HG03159 (cell line): ENCODE data around the gene GP9.
"Not testable (repeated sequence)": the region's sequence is repeated elsewhere in the genome, so short reads cannot be mapped to it uniquely, and the experiment has no call there.

Experiments
- ATAC-seq: cut with Tn5 transposase; IDR thresholded peaks from one replicate; pipeline ENCODE4 v1.9.1; 2021; ENCODE audit warnings: mild to moderate bottlenecking, moderate library complexity; ENCODE audit not compliant: unreplicated experiment

GP9 gene

DNA sequence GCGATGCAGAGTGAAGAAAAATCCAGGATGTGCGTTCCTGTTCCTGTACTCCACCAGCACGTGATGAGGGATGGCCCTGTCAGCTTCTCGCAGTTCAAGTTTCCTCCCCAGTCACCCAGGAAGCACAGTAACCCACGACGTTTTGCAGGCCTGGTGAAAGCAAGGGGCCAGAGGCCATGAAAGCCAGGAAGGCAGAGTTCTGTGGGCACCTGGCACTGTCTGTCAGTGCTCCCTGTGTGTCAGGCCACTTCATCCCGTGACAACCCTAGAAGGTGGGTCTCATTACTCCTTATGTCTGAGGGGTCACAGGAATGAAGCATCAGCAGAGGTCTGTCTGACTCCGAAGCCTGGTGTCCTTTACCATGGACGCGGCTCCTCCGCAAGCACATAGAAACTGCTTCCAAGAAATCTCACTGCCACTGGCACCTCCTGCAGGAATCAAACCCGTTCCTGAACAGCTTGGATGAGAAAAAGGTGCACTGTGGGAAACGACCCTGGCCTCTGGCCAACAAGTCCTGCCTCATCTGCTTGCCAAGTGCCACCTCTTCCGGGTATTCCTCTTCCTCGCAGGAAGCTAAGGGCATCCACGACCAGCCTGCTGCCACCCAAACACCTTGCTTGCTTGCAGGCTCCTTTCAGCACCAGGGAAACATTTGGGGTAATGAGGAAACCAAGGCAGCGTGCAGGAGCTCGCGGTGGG is 46.4 kb downstream of the GP9 start:
- no peak for ATAC-seq

DNA sequence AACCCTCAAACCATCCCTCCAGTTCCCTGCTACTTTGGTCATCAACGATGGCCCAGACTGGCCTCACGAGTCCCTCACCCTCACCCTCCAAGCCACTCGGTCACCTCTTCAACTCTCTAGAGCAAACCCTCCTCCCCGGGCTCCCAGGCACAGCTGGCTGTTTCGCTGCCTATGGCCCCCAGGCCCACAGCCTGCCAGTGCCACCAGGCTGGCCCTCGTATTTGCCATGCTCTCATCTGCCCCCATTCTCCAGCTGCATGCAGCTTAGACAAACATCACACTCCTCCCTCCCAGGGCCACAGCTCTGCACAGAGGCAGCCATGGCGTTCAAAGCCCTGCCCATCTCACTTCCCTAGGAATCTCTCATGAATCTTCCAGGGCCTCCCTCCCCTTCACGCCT is 47.2 kb downstream of the GP9 start:
- no peak for ATAC-seq

DNA sequence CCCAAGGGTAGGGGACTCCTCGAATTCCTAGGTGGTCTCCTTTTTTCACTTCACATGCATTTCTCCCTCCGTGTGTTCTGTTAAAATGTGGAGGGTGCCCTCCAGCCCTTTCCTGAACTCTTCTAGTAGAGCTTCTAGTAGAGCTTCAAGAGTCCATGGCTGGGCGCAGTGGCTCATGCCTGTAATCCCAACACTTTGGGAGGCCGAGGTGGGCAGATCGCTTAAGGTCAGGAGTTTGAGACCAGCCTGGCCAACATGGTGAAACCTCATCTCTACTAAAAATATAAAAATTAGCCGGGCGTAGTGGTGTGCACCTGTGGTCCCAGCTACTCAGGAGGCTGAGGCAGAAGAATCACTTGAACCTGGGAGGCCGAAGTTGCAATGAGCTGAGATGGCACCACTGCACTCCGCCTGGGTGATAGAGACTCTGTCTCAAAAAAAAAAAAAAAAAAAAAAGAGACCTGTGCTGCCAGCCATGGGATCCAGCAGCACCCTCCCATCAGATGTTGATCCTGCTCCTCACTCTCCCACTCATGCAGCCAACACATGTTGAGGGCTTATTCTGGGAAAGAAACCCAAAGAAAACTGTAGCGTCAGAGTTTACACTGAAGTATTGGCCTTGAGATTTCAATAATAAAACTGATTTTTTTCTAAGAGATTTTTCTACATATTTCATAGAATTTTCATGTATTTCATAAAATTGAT is 50.6 kb downstream of the GP9 start:
- ATAC-seq = not testable (repeated sequence)
